GM23338 (cell line): ENCODE data around the gene MOSMO.

Source experiments
- CTCF ChIP-seq, 2 experiments: fragments of 200-600 bp in 1 of 2; sonication (generic) in 1 of 2; conservative IDR thresholded peaks; 2 replicates each; pipeline versions ENCODE4 v1.5.1 to v1.6.1; 2016 to 2017; ENCODE audit warnings: antibody characterized with exemption in 2 of 2, low read depth in 2 of 2, mild to moderate bottlenecking in 2 of 2, moderate library complexity in 1 of 2
- EZH2 ChIP-seq: fragments of 200-600 bp; sonication (generic); IDR thresholded peaks from one replicate; pipeline ENCODE4 v1.8.0; 2017; ENCODE audit warnings: antibody characterized with exemption, mild to moderate bottlenecking, low read depth; ENCODE audit not compliant: unreplicated experiment
- JUNB ChIP-seq: IDR thresholded peaks from one replicate; pipeline ENCODE4 v1.6.1; 2016; ENCODE audit warnings: antibody characterized with exemption; ENCODE audit not compliant: unreplicated experiment
- POLR2AphosphoS5 ChIP-seq: IDR thresholded peaks from 2 replicates; pipeline ENCODE4 v1.6.1; 2016; ENCODE audit warnings: antibody characterized with exemption, low read depth
- REST ChIP-seq: IDR thresholded peaks from one replicate; pipeline ENCODE4 v1.6.1; 2018; ENCODE audit warnings: antibody characterized with exemption; ENCODE audit not compliant: unreplicated experiment
- ZNF114 ChIP-seq: fragments of 250-450 bp; sonication (Bioruptor Pico); IDR thresholded peaks from 2 replicates; pipeline ENCODE4 v1.5.0; 2020; ENCODE audit warnings: mild to moderate bottlenecking, moderate library complexity
- ZNF331 ChIP-seq: fragments of 250-450 bp; sonication (Bioruptor Pico); IDR thresholded peaks from 2 replicates; pipeline ENCODE4 v1.5.0; 2020; ENCODE audit warnings: low read depth, mild to moderate bottlenecking, moderate library complexity

- TF ChIP-seq CTCF (conservative IDR thresholded peaks at IDR 0.05; ENCODE audit: low read depth in 2 of 2) (no peak), ZNF331 (no peak), EZH2 (no peak), REST (no peak), JUNB (no peak), POLR2AphosphoS5 (no peak), ZNF114 (no peak)
Observed at GRCh38 chr16:22086440-22086839, 78.5 kb downstream of the MOSMO start.
